Measurements from ENCODE around the gene ENGASE. TPM values are rescaled to one million over a fixed set of nuclear protein-coding genes. Genes with fewer than 3 reads are reported as not detected.

Gene ENGASE
- total RNA-seq, 2 donors from 2014 or later = 53.4 to 111 TPM

DNA sequence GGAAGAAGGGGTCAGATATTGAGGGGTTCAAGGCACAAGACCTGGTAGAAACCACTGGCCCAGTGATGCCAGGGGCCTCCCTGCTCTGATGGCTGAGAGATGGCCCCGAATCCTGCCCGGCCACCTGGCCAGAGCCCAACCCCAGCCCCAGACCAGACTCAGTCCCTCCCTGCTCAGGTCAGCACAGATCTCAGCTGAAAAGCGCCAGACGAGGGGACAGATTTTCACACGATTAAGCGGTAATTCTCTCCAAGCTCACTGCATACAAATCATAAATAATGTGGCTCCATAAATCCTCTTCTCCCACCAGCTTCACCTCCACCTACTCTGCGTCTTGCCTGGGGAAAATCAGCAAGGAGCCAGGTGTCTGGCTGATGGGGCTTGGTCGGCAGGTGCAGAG lies 57.1 kb downstream of the ENGASE start:
- Histone ChIP-seq H3K36me3 (no peaks in the 10 kb centered on the region), H3K9ac (ENCODE audit: low read depth in 2 of 2, low read length in 2 of 2) (no peak overlapping the region), H3K27me3 (peaks cover under 1% of the 10 kb centered on the region), H3K4me1 (no peaks in the 10 kb centered on the region), H3K9me3 (no peaks in the 10 kb centered on the region), H3K27ac (no peak overlapping the region), H3K4me3 (no peak overlapping the region)
- intact Hi-C loops (cut with DNase I) = no loop called here
- TF ChIP-seq, protein P1, sequence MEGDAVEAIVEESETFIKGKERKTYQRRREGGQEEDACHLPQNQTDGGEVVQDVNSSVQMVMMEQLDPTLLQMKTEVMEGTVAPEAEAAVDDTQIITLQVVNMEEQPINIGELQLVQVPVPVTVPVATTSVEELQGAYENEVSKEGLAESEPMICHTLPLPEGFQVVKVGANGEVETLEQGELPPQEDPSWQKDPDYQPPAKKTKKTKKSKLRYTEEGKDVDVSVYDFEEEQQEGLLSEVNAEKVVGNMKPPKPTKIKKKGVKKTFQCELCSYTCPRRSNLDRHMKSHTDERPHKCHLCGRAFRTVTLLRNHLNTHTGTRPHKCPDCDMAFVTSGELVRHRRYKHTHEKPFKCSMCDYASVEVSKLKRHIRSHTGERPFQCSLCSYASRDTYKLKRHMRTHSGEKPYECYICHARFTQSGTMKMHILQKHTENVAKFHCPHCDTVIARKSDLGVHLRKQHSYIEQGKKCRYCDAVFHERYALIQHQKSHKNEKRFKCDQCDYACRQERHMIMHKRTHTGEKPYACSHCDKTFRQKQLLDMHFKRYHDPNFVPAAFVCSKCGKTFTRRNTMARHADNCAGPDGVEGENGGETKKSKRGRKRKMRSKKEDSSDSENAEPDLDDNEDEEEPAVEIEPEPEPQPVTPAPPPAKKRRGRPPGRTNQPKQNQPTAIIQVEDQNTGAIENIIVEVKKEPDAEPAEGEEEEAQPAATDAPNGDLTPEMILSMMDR (IDR thresholded peaks at IDR 0.05) = no peak
- no peak for DNase-seq

DNA sequence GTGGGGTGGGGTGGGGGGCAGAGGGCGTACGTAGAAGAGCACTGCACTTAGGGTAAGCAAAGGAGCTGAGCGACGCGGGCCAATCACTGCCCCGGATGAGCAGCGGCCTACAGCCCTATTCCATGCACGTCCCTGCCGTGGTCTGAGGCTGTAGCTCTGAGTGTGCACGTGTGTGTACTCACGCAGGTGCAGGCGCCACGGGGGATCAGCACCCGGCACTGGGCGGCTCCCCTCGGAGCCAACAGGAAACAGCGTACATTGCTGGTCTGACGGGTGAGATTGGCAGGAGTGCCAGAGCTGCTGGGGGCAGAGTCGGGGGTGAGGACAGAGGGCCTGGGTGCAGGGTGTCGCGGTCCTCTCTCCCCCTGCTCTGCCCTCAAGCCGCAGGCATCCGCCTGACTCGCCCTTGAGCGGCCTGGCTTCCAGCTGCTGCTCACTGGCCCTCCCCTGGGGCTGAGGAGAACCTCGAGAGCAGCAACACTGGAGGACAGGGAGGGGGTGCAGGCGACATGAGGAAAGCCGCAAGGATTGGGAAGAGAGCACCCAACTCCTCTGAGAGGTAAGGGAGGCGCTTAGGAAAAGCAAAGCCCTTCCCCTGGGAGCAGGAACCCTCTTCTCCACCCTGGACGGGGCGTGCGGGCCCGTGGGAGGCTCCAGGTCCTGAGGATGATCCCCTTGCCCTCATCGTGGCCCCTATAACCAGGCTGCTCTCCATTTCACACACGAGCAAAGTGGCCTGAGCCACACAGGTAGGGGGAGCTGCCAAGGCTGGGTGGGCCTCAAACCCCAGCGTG lies 57.8 kb downstream of the ENGASE start:
- DNase-seq = no peak
- TF ChIP-seq, protein P1 (IDR thresholded peaks at IDR 0.05) = no peak
- no peak overlapping the region for H3K4me3 ChIP-seq
- intact Hi-C loops (cut with DNase I) = no loop called here
- no peaks in the 10 kb centered on the region for H3K36me3 ChIP-seq
- no peak overlapping the region for H3K27ac ChIP-seq
- no peaks in the 10 kb centered on the region for H3K9me3 ChIP-seq
- no peaks in the 10 kb centered on the region for H3K4me1 ChIP-seq
- no peaks in the 10 kb centered on the region for H3K27me3 ChIP-seq
- H3K9ac ChIP-seq (ENCODE audit: low read depth in 2 of 2, low read length in 2 of 2) = no peak overlapping the region

DNA sequence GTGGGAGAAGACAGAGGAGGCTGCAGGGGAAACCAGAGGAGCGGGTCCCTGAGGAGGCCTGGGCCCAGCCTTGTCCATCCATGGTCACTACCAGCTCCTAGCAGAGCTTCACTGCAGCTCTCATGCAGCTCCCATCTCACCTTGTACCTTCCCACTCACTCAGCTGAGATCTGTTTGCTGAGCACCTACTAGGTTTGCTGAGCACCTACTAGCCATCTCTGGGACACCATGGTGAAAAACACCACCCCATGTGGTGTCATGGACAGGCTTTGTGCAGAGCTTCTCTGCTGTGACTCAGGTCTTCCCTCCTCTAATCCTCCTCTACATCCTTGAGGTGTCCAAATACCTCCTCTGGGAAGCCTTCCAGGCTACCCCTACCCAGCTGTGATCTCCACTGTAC lies 58.6 kb downstream of the ENGASE start:
- H3K9ac ChIP-seq (ENCODE audit: low read depth in 2 of 2, low read length in 2 of 2) = no peak overlapping the region

DNA sequence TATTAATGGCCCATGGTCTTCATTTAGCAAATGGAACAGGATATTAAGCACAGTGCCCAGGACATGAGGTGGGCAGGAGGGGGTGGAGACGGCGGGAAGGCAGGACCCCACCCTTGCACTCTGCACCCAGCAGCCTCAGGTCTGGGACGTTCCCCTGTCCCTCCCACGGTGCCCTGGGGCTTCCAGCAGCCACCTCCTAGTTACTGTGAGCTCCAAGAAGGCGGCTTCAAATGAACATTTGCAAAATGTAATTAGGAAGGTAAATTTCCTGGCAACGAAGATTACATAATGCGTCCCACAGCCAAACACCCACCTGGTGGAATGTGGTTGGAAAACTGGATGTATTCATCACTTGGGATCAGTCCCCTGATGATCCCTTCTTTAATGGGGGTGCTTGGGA lies 59.4 kb downstream of the ENGASE start:
- Histone ChIP-seq H3K4me1 (no peaks in the 10 kb centered on the region), H3K4me3 (no peak overlapping the region), H3K9ac (ENCODE audit: low read depth in 2 of 2, low read length in 2 of 2) (no peak overlapping the region), H3K27me3 (no peaks in the 10 kb centered on the region), H3K36me3 (no peaks in the 10 kb centered on the region), H3K9me3 (no peaks in the 10 kb centered on the region), H3K27ac (no peak overlapping the region)
- intact Hi-C loops (cut with DNase I) = no loop called here
- TF ChIP-seq, protein P1 (IDR thresholded peaks at IDR 0.05) = no peak
- DNase-seq = no peak

More for the DNA sequence above, 58.6 kb downstream of the ENGASE start:
- Histone ChIP-seq H3K9me3 (no peaks in the 10 kb centered on the region), H3K4me3 (no peak overlapping the region), H3K4me1 (no peaks in the 10 kb centered on the region), H3K27me3 (no peaks in the 10 kb centered on the region), H3K36me3 (no peaks in the 10 kb centered on the region), H3K27ac (no peak overlapping the region)
- DNase-seq = no peak
- intact Hi-C loops (cut with DNase I) = no loop called here
- TF ChIP-seq, protein P1 (IDR thresholded peaks at IDR 0.05) = no peak

DNA sequence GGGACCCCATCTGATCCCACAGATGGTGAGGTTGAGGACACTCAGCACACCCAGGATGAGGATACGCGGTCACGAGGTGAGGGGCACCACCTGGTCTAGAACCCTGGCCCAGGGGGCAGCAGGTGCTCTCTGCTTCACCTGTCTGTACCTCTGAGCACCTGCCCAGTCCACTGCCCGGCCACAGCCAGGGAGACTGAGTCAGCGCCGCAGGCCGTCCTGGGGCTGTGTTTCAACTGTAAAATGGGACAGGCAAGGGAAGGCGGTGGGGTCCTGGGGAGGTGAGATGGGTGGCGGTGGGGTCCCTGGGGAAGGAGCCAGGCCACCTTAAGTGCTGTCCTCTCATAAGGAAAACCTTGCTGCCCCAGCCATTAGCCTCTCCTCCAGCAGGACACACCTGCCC lies 60.4 kb downstream of the ENGASE start:
- no peak overlapping the region for H3K4me3 ChIP-seq
- no peaks in the 10 kb centered on the region for H3K9me3 ChIP-seq
- no peaks in the 10 kb centered on the region for H3K36me3 ChIP-seq
- DNase-seq = no peak
- intact Hi-C loops (cut with DNase I) = no loop called here
- no peak overlapping the region for H3K27ac ChIP-seq
- no peaks in the 10 kb centered on the region for H3K27me3 ChIP-seq
- TF ChIP-seq, protein P1 (IDR thresholded peaks at IDR 0.05) = no peak
- H3K9ac ChIP-seq (ENCODE audit: low read depth in 2 of 2, low read length in 2 of 2) = no peak overlapping the region
- no peaks in the 10 kb centered on the region for H3K4me1 ChIP-seq

Measured in colonic mucosa (tissue), 4 donors.